Ovary (tissue), 3 donors: ENCODE results near the gene SPOPL.

Experiments
- POLR2A ChIP-seq: fragments of 450-650 bp; IDR thresholded peaks from one replicate; pipeline ENCODE4 v1.6.1; 2017; ENCODE audit warnings: antibody characterized with exemption, mild to moderate bottlenecking, moderate library complexity
- TF ChIP-seq, protein P1 (sequence below), 3 donors: fragments of 450-650 bp in 2 of 3; fragments of 200-600 bp in 1 of 3; IDR thresholded peaks; one replicate each; pipeline versions ENCODE4 v1.5.1 to v1.8.0; 2016 to 2022; ENCODE audit warnings: antibody characterized with exemption in 3 of 3, mild to moderate bottlenecking in 1 of 3
- donor health status: DM: no; HTN: no; CAD: no.

DNA sequence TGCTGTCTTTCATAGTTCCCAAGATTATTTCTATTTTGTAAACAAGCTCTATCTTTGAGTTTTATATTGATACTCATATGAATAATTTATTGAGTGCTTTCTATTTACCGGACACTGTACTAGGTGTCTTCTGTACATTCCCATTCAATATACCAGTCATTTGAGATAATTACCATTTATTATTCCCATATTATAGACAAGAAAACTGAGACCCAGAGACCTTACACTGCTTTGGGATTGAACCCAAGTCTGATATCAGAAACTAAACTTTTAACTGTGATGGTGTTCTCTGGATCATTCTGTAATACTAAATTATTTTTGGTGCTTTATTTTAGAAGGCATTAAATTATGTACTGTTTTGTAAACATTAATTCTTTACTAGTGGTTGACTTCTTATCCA is 17.3 kb downstream of the SPOPL start:
- TF ChIP-seq, protein P1, sequence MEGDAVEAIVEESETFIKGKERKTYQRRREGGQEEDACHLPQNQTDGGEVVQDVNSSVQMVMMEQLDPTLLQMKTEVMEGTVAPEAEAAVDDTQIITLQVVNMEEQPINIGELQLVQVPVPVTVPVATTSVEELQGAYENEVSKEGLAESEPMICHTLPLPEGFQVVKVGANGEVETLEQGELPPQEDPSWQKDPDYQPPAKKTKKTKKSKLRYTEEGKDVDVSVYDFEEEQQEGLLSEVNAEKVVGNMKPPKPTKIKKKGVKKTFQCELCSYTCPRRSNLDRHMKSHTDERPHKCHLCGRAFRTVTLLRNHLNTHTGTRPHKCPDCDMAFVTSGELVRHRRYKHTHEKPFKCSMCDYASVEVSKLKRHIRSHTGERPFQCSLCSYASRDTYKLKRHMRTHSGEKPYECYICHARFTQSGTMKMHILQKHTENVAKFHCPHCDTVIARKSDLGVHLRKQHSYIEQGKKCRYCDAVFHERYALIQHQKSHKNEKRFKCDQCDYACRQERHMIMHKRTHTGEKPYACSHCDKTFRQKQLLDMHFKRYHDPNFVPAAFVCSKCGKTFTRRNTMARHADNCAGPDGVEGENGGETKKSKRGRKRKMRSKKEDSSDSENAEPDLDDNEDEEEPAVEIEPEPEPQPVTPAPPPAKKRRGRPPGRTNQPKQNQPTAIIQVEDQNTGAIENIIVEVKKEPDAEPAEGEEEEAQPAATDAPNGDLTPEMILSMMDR (IDR thresholded peaks at IDR 0.05), result no peak
- no peak for TF ChIP-seq POLR2A
